HuH-7 (cell line): ENCODE data around the gene HOXB1.

Source experiments
- DNase-seq: peaks from one replicate; pipeline ENCODE4 v3.0.0; 2011; ENCODE audit warnings: low spot score

HOXB1 gene

DNA sequence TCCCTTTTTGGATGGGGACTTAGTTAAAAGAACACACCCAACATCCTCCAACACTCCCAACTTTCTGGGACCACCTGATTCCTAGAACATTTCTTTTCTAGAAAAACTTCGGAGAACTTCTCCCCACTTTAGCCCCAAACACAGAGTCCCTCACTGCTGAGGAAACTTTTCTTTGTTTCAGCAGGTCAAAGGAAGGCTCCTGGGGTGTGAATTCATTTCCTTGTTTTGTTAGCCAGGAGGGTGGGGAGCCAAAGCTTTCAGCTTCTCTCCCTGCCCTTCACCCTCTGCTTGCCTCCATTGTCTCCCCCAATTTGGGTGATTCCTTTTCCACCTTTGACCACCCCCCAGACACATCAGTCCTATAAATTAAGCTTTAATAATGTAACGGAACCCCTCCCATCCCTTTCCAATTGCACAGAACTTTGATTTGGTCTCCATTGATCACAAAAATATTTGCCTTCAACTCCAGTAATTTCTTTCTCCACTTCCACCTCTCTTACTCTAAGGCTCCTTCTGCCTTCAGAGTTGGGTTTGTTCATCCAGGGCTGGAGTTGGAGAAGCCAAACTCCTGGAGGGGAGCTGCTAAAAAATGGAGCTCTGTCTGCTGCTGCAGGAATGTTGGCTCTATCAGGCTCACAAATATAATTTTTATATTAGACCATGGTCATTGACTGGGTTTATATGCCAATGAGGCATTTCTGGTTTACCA is 37.0 kb upstream of the HOXB1 start:
- DNase-seq: no peak

DNA sequence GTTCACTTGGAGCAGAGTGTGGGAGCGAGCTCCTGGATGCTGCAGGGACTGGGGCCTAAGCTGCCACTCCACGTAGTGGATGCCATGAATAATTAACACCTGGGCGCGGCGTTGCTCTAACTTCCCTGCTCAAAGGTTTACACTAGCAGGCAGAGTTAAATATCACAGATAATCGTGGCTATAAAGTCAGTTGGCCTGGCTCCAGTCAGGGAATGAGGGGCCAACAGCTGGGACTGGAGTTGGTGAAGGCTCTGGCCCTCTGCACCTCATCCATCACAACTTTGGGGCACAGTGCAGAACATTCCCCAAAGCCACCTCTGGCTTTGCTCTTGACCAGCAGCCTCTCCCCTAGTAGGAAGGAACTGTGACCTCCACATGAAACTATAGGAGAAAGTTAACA is 36.4 kb upstream of the HOXB1 start:
- DNase-seq: no peak

DNA sequence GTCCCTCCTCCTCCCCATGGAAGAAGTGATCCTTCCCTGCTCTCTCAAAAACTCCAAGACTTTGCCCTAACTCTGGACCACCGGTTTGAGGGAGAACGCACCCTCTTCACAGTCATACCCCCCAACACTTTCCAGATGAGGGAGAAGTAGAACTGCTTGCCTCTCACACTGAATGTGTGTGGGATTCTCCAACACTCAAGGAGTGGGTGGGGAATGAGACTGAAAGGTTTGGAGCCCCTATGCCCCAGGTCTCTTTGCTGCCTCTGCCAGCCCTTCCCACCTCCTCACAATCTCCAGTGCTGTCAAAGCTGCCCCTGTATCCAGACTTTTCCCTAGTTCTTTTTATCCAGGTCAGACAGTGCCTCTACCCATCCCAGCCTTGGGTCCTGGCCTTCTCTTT is 35.9 kb upstream of the HOXB1 start:
- DNase-seq: no peak

DNA sequence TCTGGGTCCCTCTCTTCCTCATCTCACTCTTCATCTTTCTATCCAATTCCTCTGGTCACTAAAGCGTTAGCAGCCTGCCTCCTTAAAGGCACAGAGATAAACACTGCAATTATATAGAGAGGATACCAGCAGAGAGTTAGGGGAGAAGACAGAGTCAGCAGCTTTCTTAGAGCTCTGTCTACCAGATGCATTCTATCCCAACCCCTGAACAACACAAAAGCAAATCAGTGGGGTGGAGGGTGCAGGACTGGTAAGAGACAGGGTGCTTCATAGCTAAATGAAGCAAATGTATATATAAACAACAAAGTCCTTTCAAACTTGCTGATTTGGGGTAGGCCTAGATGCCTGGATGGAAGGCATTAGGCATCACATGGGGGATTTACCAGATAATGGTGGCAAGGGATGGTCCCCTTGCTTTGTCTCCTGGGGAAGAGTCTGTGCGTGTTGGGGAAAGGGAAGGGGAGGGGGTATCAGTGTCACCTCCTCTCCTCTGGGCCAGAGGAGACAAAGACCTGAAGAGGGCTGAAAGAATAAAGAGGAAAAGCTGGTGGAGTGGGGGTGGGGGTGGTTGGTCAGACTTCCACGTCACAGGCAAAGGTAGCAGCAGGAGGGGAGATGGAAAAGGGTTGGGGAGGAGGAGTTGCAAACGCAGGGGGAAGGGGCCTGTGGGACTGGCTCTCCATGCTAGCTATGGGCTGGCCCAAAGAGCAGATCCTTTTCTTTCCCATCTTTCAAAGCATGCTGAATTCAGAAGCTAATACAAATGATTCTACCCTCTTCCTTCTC is 35.3 kb upstream of the HOXB1 start:
- DNase-seq: no peak

DNA sequence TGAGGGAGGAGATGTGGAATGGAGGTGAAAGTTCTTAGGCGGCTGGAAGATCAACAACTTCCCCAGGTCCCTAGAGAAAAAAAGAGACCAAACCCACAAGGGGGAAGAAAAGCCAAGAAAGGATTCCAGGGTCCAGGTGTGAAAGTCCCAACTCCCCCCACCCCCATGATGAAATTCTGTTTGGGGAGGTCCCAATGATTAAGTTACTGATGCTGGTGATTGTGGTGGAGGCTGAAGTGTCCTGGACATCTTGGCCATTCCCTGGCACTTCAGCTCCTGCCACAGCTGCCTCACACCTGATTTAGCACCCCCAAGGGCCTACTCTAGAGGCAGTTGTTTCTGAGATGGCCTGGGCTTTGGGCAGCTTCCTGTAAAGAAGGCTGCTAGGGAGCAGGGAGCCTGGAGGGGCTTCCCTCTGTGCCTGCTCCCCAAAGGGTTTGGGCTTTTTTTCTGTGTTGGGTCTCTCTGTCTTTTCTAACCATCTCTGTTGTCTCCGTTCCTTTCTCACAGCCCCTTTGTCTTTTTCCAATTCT is 34.3 kb upstream of the HOXB1 start:
- no peak for DNase-seq

DNA sequence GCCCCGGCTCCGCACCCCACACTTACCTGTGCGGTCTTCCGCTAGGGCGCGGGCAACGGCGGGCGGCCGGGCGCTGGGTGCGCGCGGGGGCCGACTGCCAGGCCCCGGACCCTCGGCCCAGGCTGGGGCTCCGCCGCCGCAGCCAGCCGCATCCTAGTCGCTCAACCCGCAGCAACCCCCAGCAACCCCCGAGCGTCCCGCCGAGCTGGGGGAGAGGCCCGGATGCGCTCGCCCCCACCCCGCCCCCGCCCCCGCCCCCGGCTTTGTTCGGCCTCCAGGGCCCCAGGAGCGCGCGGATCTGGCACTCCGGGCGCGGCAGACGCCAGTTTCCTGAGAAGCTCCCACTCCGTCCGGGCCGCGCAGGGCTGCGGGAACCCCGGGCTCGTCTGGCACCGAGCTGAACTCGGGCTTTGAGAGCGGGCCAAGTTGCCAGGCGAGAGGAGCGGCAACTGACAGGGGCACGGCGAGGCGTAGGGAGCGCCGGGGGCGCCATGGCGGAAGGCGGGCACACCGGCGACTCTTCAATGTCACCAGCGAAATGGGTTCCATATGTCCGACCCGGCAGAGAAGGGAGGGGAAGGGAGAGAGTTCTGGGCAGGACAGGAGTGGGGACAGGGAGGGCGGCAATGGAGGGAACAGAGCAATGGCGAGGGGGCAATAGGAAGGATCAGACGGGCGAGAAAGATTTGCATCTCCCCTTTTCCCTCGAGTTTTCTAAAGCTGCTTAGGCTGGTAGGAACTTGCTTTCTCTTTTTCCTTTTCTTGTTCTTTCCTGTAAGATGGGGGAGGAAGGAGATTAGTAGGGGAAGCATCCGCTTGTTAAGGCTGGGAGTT is 33.6 kb upstream of the HOXB1 start:
- DNase-seq: no peak

DNA sequence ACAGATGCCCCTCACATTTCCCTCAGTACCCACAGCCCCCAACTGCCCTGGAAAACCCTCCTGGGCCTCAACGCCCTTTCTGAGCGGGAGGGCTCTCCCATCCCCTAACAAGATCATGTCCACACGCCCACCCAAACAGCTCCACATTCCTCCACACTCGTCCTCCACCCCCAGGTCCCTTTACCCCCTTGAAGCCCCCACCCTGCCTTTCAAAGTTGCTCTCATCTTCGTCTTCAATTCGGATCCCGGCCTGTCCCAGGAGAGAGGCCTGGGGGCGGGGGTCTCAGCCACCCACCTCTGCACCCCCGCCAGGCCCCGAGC is 33.0 kb upstream of the HOXB1 start:
- no peak for DNase-seq

DNA sequence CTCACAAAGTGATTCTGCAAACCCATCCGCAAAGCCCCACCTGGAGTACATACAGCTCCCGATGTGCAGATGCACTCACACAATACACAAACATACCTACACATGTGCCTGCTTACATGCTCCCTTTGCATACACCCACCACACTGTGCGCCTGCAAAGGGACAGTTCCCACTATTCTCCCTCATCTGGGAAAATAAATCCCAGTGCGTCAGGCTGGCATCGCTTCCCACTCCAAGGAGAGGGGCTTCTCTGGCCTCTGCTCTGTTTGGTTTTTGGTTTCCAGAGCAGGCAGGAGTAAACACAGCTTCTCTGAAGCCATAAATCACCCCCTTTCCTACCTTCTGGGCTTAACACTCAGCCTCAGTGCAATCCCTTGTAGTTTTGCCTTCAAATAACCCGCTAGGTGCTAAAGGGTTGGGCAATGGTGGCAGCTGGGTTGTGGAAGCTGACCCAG is 32.6 kb upstream of the HOXB1 start:
- no peak for DNase-seq

DNA sequence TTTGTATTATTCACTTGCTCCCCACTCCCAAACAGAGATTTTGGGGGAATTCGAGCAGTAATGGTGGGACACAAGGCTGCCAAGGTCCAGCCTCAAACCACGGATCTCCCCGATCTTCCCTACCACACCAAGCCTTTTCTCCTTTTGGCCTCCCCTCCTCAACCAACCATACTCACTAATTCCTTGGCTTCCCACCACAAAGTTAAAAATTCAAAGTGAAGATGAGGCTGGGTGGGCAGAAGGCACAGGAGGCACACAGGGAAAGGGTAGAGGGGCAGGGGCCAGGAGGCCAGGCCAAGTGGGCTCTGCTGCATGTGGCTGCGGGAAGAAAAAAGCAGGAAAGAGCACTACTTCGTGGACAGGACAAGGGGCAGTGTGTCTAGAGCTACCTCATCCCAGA is 32.1 kb upstream of the HOXB1 start:
- no peak for DNase-seq

DNA sequence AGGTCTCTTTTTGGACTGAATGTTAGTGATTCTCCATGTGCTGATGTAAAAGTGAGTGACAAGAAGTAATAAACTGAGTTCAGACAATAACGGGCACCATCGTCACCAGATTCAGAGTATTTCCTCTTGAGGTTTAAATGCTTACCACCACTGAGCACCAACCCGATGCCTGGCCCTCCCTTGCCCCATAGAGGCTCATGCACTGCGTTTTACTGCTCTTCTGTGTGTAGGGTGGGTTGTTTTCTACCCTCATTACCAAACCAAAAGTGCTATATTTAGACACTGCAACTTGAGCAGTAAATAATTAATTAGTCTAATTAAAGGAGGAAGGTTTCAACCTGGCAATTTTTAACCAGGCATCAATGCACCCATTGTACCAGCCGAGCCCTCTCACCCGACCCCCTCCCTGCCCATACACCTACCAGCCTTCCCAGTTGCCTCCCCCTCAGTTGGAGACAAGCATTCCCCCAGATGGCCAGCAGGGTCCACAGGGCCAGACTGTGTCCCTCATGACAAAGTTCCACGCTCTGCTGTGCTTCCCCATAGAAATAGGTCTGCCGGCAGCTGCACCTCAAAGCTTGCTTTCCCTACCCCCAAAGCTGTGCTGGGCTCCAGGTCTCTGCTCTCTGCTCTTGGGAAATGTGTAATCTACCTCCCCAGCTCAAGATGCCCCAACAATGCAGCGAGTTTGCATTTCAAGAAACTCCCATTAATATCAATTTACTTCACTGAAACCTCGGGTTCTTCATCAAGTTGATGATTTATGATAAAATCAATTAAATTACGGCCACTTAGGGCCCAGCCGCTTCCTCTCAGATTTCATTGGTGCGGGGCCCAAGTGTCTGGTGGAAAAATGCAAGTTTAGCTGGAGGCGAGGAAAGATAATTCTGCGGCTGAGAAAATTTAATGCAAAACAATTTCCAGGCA is 31.3 kb upstream of the HOXB1 start:
- peak; percentile 83 for DNase-seq

DNA sequence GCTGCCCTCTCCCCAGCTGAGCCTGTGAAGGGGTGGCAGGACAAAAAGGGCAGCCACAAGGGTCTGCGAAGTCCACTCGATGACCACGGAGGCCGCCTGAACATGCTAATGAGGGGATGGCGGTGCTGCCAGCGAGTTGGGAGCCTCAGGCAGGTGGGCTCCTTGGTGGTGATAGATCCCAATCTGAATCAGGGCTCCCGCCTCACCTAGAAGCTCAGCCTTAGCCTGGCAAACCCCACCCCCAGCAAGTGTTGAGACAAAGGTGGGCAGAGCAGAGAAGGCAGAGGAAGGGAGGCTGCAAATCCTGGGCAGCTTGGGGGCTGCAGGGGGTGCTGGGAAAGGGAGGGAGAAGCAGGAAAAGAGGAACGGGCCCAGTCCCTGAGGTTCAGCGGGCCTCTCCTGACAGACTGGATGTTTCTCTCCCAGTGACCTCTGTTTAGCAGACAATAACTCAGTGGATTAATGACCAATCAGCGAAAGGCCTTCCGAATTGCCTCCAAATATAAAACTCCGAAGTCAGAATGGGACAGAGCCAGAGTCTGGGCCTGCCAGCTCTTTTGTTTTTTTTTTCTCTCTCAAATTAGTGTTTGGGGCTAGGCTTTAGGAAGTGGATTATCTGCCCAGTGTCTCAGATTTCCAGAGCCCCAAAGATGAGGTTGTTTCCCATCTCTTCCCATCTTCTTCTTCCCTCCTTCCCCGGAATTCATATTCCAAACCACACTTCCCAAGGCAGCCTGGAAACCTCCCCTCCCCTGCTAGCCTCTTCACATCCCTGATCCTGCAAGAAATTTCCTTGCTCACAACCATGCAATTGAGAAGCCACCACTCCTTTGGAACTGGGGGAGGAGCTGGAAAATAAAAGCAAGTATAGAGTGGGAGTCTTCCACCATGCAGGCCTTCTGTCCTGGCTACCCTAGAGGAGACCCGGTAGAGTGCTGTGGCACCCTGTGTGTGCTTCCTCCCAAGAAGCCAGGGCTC is 29.3 kb upstream of the HOXB1 start:
- no peak for DNase-seq

DNA sequence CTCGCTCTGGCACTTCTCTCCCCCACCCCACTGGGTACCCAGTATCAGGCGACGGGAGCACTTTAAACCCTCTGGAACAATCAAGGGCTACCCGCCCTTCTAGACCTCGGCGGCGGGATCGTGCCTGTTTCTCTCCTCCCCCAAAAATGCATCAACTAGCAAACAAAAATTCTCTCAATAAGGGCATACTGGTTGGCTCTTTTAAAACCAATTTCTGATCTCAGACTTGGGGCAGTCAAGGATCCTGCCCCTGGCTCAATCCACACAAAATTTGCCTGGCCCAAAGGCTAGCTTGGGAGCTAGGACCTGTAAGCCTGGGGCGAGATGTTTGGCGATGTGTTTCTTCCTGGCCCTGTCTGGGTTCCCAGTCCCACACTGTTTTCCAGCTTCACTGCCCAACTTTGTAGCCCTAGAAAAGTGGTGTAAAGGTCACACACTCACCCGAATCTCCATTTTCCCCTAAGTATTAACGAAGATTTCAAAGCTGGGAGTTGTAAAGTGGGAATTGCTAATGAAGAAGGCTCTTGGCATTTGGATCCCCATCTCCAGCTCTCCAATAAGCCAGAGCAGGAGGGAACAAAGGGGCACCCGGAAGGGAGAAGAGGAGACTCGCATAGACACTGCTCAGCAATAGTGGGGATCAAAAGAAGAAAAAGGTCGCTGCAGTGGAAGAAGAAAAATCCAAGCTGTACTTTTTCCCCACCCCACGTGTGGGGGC is 28.5 kb upstream of the HOXB1 start:
- no peak for DNase-seq

DNA sequence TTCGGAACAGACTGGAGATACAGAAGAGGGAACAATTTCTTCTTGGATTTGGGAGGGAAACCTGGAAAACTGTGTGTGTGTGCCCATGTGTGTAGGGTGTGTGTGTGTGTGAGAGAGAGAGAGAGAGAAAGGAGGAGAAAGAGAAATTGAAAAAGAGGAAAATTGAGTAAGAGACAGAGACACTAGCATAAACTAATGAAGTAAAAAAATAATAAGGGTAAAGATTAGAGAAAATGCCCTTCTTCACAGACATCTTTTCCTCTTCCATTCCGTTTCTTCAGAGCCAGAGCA is 28.0 kb upstream of the HOXB1 start:
- DNase-seq: no peak

DNA sequence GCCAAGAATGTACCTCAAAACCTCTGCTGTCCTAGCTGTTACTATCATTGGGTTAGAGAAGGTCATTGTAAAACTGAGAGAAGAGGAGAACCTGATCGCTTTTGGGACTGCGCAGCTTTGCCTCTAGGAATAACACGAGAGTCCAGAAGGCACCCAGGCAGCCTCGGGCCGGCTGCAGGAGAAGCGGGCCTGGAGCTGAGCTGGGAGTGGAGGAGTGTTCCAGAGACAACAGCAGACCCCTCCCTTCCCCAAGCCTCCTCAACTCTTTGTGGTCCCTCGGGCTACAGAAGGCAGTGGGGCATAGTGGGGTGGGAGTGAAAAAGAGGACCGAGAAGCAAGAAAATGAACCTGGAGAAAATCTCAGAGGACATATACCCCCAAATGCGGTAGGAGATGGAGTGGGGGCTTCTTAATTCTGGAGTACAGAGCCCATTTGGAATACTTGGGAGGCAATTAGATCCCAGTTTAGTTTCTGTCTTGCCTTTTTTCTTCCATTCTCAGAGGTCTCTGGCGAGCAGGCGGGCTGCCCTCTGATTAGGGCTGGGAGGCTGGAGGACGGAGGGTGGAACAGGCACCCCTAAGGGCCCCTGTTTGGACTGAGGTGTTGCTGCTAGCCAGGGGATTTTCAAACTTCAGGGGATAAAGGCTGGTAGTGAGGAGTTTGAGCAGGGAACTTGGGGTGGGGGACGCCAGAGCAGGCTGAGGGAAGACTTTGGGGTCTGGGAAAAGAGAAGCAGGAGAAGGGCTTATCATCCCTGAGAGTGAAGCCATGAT is 27.4 kb upstream of the HOXB1 start:
- no peak for DNase-seq

DNA sequence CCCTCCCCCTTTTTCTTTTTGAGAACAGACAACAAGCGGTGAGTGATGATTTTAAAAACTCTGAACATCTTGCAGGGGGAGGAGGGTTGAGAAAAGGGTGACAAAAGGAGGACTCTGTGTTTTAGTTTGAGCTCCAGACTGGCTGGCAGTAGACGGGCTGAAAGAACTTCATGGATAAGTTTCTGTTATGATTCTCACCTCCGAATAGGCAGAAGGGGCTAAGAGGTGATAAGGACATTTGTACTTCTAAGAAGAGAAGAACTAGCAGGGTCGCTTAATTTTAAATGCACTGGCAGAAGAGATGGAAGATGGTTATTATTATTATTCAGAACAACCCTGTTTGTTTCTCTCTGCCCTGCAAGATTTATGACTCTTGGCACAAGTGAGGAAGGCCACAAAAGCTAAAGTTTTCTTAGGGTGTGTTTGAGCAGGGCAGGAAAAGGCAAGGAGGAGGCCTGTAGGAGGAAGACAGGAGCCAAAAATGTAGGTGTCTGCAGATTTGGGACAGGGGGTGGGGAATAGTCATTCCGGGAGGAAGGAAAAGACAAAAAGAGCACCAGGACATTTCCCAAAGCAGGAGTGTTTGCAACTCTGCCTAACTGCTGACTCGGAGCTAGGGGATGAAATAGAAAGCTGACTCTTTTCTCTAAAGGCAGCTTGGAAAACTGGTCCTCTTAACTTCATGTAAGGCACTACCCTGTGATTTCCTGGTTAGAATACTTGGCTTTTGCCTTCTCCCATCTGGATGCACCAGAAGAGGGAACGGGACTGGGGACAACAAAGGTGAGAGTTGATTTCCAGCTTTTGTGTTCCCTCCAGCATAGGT is 26.0 kb upstream of the HOXB1 start:
- DNase-seq: no peak

DNA sequence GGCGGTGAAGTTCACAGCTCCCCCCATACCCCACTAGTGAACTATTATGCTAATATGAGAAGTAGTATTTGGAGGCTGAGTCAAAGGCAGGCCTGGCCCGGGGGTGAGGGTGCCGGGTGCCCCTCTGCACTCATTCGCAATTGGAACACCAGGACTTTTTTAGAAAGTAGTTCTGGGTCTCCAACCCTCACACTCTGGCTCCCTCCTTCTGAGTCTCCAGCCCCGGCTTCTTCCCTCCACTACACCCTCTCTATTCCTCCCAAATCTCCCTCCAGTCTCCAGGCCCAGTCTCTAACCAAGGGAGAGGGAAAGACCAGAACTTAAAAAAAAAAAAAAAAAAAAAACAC is 25.4 kb upstream of the HOXB1 start:
- DNase-seq: no peak

DNA sequence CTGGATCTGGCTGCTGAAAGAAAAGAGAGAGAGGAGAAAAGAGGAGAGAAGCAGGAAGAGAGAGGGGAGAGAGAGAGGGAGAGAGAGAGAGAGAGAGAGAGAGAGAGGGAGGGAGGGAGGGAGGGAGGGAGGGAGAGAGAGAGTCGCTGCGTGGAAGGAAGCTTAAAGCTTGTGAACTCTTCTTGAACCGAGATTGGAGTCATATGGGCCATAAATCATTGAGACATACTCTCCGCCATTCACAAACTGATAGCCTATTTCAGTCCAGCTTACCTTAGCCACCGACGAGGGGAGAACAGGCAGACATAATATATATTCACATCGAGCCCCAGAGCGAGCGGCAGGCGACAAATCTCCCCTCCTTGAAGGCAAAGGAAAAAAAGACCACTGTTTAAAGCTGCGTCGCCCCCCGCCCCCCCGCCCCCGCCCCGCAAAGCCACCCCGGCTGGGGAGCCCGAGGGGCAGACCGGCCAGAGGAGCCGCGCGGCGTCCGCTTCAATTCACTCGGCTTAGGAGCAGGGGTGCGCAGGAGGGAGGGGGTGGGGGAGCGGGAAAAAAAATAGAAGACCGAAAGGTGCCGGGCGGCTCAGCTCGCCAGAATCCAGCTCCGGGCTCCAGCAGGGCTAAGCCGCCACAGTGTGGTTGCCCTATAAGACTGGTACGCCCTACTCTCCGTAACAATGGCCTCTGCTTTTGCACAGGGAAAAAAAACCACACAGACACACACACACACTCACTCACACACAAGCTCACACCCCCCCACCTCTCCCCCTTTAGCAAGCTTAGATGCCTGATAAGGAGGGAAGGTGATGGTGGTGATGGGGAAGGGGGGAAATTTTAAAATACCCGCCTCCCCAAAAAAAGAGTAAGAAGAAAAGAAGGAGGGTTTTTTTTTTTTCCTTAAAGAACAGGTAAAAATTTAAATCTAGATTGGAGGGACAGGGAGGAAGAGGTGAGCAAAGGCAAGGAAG is 24.7 kb upstream of the HOXB1 start:
- peak; percentile 91 for DNase-seq
